NB4 (cell line): ENCODE data around the gene ACSM5.

Source experiments
- DNase-seq: peaks from one replicate; pipeline ENCODE4 v3.0.0; 2010; ENCODE audit warnings: low read depth
- H3K4me3 ChIP-seq: one replicate; pipeline ENCODE4 v1.5.1; 2011; ENCODE audit warnings: mild to moderate bottlenecking, low read depth, low read length, moderate library complexity
- MYC ChIP-seq: IDR thresholded peaks from 2 replicates; pipeline ENCODE4 v1.6.1; 2011; ENCODE audit warnings: low read depth, low read length
- POLR2A ChIP-seq: IDR thresholded peaks from 2 replicates; pipeline ENCODE4 v1.6.1; 2011; ENCODE audit warnings: mild to moderate bottlenecking; ENCODE audit not compliant: insufficient read length; ENCODE audit errors: extremely low read depth
- TF ChIP-seq, protein P1 (sequence below): IDR thresholded peaks from one replicate; pipeline ENCODE4 v1.5.1; 2012; ENCODE audit warnings: low read depth, low read length
- TF ChIP-seq, protein P2 (sequence below): IDR thresholded peaks from 2 replicates; pipeline ENCODE4 v1.6.1; 2011; ENCODE audit warnings: low read depth, low read length

The ACSM5 gene

DNA sequence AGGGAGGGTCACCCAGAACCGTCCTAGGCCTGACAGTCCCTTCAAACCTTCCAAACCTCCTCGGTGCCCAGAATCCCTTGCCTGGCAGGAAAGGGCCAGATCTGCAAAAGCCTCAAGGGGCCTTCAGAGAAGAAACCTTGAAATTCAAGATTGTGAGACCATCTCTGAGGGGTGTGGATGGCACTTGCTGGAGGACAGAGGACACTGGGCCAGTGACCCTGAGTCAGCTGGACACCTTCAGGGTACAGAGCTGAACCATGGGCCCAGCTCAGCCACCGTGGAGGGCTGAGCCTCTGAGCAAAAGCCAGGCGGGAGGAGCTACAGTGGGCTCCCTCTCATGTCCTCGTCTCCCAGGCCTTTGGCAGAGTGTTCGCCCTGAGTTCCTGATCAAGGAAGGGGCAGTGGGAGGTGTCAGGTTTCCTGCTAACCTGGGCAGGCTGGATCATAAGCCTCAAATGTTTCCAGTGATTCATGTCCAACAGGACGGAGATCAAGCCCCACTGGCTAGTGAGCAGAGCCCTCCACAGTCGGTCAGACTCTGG lies 7.8 kb upstream of the ACSM5 start:
- DNase-seq: no peak
- H3K4me3 ChIP-seq: no peak overlapping the region
- TF ChIP-seq, protein P1, sequence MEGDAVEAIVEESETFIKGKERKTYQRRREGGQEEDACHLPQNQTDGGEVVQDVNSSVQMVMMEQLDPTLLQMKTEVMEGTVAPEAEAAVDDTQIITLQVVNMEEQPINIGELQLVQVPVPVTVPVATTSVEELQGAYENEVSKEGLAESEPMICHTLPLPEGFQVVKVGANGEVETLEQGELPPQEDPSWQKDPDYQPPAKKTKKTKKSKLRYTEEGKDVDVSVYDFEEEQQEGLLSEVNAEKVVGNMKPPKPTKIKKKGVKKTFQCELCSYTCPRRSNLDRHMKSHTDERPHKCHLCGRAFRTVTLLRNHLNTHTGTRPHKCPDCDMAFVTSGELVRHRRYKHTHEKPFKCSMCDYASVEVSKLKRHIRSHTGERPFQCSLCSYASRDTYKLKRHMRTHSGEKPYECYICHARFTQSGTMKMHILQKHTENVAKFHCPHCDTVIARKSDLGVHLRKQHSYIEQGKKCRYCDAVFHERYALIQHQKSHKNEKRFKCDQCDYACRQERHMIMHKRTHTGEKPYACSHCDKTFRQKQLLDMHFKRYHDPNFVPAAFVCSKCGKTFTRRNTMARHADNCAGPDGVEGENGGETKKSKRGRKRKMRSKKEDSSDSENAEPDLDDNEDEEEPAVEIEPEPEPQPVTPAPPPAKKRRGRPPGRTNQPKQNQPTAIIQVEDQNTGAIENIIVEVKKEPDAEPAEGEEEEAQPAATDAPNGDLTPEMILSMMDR: no peak
- TF ChIP-seq MYC: no peak
- TF ChIP-seq POLR2A: no peak
- TF ChIP-seq, protein P2, sequence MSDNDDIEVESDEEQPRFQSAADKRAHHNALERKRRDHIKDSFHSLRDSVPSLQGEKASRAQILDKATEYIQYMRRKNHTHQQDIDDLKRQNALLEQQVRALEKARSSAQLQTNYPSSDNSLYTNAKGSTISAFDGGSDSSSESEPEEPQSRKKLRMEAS: no peak

DNA sequence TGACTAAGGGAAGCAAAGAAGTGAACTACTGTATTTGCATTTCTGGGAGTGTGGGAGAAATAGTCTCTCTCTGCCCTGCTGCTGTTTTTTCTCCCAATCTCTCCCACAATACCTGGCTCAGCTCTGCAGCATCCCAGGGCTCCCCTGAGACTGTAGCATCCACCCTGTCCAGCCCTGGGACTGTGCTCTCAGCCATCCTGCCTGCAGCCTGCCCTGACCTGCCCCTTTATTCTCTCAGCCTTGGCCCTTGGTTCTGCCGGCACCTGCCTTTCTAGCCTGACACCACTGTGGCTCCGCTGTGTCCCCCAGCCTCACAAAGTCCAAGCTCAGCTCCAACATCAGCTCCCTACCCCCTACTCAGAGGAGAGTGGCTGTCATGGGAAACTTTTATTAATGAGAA lies 6.7 kb upstream of the ACSM5 start:
- no peak overlapping the region for H3K4me3 ChIP-seq
- no peak for DNase-seq
- TF ChIP-seq, protein P2: no peak
- TF ChIP-seq, protein P1: no peak
- no peak for TF ChIP-seq POLR2A
- no peak for TF ChIP-seq MYC

DNA sequence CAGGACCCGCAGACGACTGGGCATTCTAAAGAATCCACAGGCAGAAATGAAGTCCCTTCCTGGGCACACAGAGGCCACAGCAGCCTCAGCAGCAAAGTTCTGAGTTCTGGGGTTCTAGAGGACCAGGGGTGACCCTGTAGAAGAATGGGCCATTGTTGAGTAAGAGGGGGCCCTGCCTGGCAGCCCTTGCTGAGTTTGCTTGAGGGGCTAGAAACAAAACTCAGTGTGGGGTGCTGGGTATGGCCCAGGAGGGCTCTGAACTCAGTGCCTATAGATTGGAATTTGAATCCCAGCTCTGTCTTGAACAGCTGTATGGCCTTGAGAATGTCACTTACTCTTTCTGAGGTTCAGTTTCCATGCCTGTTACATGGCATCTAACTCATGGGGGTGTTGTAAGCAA lies 4.7 kb upstream of the ACSM5 start, which contains the start of gene PDILT:
Gene PDILT, minus strand, starts transcription at position 101 of the 400 bp plus-strand sequence. CDS start 5,437 bp downstream, outside the sequence.
- DNase-seq: no peak
- H3K4me3 ChIP-seq: no peak within 1 kb of the TSS
- TF ChIP-seq, protein P1: no peak
- TF ChIP-seq, protein P2: no peak
- TF ChIP-seq MYC: no peak
- TF ChIP-seq POLR2A: no peak

DNA sequence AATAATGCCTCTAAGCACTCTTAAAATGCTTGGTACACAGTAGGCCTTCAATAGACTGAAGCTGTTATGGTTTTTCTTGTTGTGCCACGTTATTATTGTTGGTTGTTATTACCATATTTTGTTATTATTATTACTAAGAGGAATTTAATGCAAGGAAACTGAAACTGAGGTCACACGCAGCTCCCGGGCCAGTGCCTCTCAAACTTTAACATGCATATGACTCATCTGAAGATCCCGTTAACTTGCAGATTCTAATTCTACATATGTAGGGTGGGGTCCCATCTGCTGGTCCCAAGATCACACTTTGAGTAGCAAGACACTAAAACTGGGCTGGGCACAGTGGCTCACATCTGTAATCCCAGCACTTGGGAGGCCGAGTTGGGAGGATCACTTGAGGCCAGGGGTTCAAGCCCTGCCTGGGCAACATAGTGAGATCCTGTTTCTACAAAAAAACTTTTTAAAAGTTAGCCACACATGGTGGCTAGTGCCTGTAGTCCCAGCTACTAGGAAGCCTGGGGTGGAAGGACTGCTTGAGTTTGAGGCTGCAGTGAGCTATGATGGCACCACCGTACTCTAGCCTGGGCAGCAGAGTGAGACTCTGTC lies 888 bp downstream of the ACSM5 start:
- no peak for DNase-seq
- TF ChIP-seq POLR2A (no peak), MYC (no peak)
- TF ChIP-seq, protein P1: no peak
- TF ChIP-seq, protein P2: no peak

DNA sequence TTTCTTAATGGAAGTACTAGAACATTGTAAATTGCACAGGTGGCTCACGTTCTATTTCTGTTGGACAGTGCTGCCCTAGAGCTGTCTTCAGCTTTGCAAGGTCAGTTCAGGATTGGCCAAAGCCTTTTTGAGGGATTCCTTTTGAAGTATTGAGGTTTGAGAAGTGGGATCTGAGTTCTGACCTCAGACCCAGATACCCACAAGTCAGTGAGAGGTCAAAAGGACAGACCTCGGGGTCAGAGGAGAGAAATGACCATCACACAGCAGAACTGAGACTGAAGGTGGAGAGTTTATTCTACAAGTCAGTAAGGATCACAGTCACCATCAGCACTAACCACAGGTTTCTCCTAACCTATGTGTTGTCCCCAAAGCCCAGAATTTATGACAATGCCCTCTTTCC lies 1.7 kb downstream of the ACSM5 start:
- no peak for DNase-seq
- no peak overlapping the region for H3K4me3 ChIP-seq
- no peak for TF ChIP-seq POLR2A
- TF ChIP-seq, protein P2: no peak
- TF ChIP-seq, protein P1: no peak

More for the DNA sequence above, 888 bp downstream of the ACSM5 start:
- no peak overlapping the region for H3K4me3 ChIP-seq
